22Rv1 (cell line): ENCODE data around the gene ADGRD1.

Experiments used
- CTCF ChIP-seq: fragments of 450-650 bp; IDR thresholded peaks from 2 replicates; pipeline ENCODE4 v1.5.1; 2017; ENCODE audit warnings: mild to moderate bottlenecking
- ZFX ChIP-seq: fragments of 450-650 bp; IDR thresholded peaks from 2 replicates; pipeline ENCODE4 v1.6.1; 2017; ENCODE audit warnings: antibody characterized with exemption, borderline replicate concordance

GRCh38 chr12:130925666-130926015 lies 28.1 kb upstream of the ADGRD1 start:
- TF ChIP-seq CTCF (no peak), ZFX (no peak)
